Measurements from ENCODE around the gene RSPH6A.

Gene RSPH6A

DNA sequence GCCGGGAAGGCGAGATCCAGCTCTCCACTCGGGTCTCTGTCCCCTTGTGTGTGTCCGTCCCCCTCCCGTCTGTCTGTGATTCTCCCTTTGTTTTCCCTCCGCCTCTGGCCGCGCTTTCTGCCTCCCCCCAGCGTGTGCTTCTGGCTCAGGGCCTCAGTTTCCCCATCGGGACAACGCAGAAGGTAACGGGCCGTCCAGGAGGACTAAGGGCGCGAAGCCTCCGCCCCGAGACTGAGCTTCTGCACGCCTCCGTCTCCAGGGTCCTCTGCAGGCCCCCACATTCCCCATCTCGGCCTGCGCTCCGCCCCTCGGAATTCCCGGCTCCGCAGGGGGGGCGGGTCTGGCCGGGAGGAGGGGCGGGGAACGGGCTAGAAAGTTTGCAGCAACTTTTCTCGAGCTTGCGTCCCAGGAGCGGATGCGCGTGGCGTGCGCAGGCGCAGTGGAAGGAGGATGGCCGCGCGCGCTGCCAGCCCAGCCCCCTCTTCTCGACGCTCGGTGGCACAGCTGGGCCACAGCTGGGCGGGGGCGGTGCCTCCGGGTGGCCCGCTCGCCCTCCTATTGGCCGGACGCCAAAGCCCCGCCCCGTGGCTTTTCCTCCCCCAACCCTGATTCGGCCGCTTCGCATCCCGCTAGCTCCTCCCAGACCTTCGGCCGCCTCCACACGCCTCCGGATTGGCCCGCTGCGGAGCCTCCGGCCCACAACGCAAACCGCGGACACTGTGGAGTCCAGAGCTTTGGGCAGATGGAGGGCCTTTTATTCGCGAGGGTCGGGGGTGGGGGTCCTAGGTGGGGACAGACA is 45.9 kb downstream of the RSPH6A start, which contains the start of gene SIX5 (continued):
- TF ChIP-seq GLIS3 (CRISPR knock-in tag; IDR thresholded peaks at IDR 0.05): 0 out of 2 replicates have a peak, but pooled peaks have one; percentile 7
- TF ChIP-seq, protein P1, sequence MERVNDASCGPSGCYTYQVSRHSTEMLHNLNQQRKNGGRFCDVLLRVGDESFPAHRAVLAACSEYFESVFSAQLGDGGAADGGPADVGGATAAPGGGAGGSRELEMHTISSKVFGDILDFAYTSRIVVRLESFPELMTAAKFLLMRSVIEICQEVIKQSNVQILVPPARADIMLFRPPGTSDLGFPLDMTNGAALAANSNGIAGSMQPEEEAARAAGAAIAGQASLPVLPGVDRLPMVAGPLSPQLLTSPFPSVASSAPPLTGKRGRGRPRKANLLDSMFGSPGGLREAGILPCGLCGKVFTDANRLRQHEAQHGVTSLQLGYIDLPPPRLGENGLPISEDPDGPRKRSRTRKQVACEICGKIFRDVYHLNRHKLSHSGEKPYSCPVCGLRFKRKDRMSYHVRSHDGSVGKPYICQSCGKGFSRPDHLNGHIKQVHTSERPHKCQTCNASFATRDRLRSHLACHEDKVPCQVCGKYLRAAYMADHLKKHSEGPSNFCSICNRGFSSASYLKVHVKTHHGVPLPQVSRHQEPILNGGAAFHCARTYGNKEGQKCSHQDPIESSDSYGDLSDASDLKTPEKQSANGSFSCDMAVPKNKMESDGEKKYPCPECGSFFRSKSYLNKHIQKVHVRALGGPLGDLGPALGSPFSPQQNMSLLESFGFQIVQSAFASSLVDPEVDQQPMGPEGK (CRISPR knock-in tag; IDR thresholded peaks at IDR 0.05; ENCODE audit: borderline replicate concordance): peak; percentile 91
- TF ChIP-seq ARNTL (CRISPR knock-in tag; IDR thresholded peaks at IDR 0.05; ENCODE audit: borderline replicate concordance, low read depth): no peak
- TF ChIP-seq ZNF70 (CRISPR knock-in tag; IDR thresholded peaks at IDR 0.05): no peak
- TF ChIP-seq TOX (CRISPR knock-in tag; IDR thresholded peaks at IDR 0.05; ENCODE audit: borderline replicate concordance): peak; percentile 57; the same call in 1 of the 2 replicates
- no peak for TF ChIP-seq ZNF8 (CRISPR knock-in tag; IDR thresholded peaks at IDR 0.05)
- TF ChIP-seq ZFP3 (CRISPR knock-in tag; IDR thresholded peaks at IDR 0.05): no peak
- TF ChIP-seq, protein P2, sequence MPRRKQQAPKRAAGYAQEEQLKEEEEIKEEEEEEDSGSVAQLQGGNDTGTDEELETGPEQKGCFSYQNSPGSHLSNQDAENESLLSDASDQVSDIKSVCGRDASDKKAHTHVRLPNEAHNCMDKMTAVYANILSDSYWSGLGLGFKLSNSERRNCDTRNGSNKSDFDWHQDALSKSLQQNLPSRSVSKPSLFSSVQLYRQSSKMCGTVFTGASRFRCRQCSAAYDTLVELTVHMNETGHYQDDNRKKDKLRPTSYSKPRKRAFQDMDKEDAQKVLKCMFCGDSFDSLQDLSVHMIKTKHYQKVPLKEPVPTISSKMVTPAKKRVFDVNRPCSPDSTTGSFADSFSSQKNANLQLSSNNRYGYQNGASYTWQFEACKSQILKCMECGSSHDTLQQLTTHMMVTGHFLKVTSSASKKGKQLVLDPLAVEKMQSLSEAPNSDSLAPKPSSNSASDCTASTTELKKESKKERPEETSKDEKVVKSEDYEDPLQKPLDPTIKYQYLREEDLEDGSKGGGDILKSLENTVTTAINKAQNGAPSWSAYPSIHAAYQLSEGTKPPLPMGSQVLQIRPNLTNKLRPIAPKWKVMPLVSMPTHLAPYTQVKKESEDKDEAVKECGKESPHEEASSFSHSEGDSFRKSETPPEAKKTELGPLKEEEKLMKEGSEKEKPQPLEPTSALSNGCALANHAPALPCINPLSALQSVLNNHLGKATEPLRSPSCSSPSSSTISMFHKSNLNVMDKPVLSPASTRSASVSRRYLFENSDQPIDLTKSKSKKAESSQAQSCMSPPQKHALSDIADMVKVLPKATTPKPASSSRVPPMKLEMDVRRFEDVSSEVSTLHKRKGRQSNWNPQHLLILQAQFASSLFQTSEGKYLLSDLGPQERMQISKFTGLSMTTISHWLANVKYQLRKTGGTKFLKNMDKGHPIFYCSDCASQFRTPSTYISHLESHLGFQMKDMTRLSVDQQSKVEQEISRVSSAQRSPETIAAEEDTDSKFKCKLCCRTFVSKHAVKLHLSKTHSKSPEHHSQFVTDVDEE (CRISPR knock-in tag; IDR thresholded peaks at IDR 0.05): no peak
- TF ChIP-seq PPARA (CRISPR knock-in tag; IDR thresholded peaks at IDR 0.05; ENCODE audit: borderline replicate concordance): no peak
- TF ChIP-seq SNAI2 (CRISPR knock-in tag; IDR thresholded peaks at IDR 0.05): no peak
- TF ChIP-seq CSDC2 (CRISPR knock-in tag; IDR thresholded peaks at IDR 0.05): no peak
- no peak for TF ChIP-seq RARB (CRISPR knock-in tag; IDR thresholded peaks at IDR 0.05)
- TF ChIP-seq ZC3H10 (CRISPR knock-in tag; IDR thresholded peaks at IDR 0.05): 0 out of 2 replicates have a peak, but pooled peaks have one; percentile 14
- no peak for TF ChIP-seq ISL1 (CRISPR knock-in tag; IDR thresholded peaks at IDR 0.05)

DNA sequence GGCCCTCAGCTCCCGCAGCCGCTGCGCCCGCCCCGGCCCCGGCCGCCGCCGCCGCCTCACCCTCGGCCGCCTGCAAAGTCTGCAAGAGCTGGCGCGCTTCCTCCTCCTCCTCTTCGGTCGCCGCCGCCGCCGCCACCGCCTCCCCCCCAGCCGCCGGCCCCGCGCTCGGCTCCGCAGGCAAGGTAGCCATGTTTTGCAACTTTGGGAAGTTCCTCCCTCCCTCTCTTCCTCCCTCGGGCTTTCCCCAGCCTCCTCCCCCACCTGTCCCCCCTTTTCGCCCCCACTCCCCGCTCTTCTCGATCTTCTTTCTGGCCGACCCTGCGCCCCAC is 46.5 kb downstream of the RSPH6A start:
- no peak for ATAC-seq
- TF ChIP-seq CSDC2 (CRISPR knock-in tag; IDR thresholded peaks at IDR 0.05): no peak
- no peak for TF ChIP-seq ZNF8 (CRISPR knock-in tag; IDR thresholded peaks at IDR 0.05)

GRCh38 chr19:45767881-45768654 is 47.0 kb downstream of the RSPH6A start:
- TF ChIP-seq PPARA (CRISPR knock-in tag; IDR thresholded peaks at IDR 0.05; ENCODE audit: borderline replicate concordance) (no peak), CSDC2 (CRISPR knock-in tag; IDR thresholded peaks at IDR 0.05) (no peak), TOX (CRISPR knock-in tag; IDR thresholded peaks at IDR 0.05; ENCODE audit: borderline replicate concordance) (no peak), ZNF8 (CRISPR knock-in tag; IDR thresholded peaks at IDR 0.05) (no peak), ESRRG (CRISPR knock-in tag; IDR thresholded peaks at IDR 0.05) (no peak), SNAI2 (CRISPR knock-in tag; IDR thresholded peaks at IDR 0.05) (no peak), ZC3H10 (CRISPR knock-in tag; IDR thresholded peaks at IDR 0.05) (no peak), ARNTL (CRISPR knock-in tag; IDR thresholded peaks at IDR 0.05; ENCODE audit: borderline replicate concordance, low read depth) (no peak), ZFP3 (CRISPR knock-in tag; IDR thresholded peaks at IDR 0.05) (no peak), OSR1 (CRISPR knock-in tag; IDR thresholded peaks at IDR 0.05) (no peak), BACH2 (CRISPR knock-in tag; IDR thresholded peaks at IDR 0.05; ENCODE audit: borderline replicate concordance) (no peak), ISL1 (CRISPR knock-in tag; IDR thresholded peaks at IDR 0.05) (no peak), ZNF565 (CRISPR knock-in tag; conservative IDR thresholded peaks at IDR 0.05; ENCODE audit: low read depth) (no peak), GLIS3 (CRISPR knock-in tag; IDR thresholded peaks at IDR 0.05) (no peak), CSRNP3 (CRISPR knock-in tag; IDR thresholded peaks at IDR 0.05) (no peak), ZFP30 (CRISPR knock-in tag; IDR thresholded peaks at IDR 0.05) (no peak), CREB5 (CRISPR knock-in tag; IDR thresholded peaks at IDR 0.05; ENCODE audit: low read depth) (no peak)
- TF ChIP-seq, protein P3, sequence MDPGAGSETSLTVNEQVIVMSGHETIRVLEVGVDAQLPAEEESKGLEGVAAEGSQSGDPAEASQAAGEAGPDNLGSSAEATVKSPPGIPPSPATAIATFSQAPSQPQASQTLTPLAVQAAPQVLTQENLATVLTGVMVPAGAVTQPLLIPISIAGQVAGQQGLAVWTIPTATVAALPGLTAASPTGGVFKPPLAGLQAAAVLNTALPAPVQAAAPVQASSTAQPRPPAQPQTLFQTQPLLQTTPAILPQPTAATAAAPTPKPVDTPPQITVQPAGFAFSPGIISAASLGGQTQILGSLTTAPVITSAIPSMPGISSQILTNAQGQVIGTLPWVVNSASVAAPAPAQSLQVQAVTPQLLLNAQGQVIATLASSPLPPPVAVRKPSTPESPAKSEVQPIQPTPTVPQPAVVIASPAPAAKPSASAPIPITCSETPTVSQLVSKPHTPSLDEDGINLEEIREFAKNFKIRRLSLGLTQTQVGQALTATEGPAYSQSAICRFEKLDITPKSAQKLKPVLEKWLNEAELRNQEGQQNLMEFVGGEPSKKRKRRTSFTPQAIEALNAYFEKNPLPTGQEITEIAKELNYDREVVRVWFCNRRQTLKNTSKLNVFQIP (CRISPR knock-in tag; IDR thresholded peaks at IDR 0.05; ENCODE audit: borderline replicate concordance, low read depth): no peak
- peak; percentile 5 for ATAC-seq
